GM23338 (cell line): ENCODE data around the gene SMNDC1. TPM values are rescaled to one million over a fixed set of nuclear protein-coding genes. Genes with fewer than 3 reads are reported as not detected.

ENCODE experiments used
- ATAC-seq: fragments of 200-7000 bp; cut with Tn5 transposase; 3 replicates; pipeline ENCODE4 v1.9.1; 2020
- DNase-seq: peaks from one replicate; pipeline ENCODE4 v3.0.0-alpha.2; 2015; ENCODE audit warnings: low spot score
- H2AFZ ChIP-seq: fragments of 200-600 bp; sonication (generic); 2 replicates; pipeline ENCODE4 v1.8.0; 2016; ENCODE audit warnings: antibody characterized with exemption, mild to moderate bottlenecking, moderate library complexity
- H3F3A ChIP-seq: fragments of 200-600 bp; sonication (generic); replicated peaks from 2 replicates; pipeline ENCODE4 v1.8.0; 2017; ENCODE audit warnings: antibody characterized with exemption, mixed run types, low read depth
- H3K27ac ChIP-seq: fragments of 200-600 bp; sonication (generic); 2 replicates; pipeline ENCODE4 v1.6.1; 2016; ENCODE audit warnings: low read depth
- H3K27me3 ChIP-seq: fragments of 200-600 bp; sonication (generic); 2 replicates; pipeline ENCODE4 v1.8.0; 2016; ENCODE audit warnings: mild to moderate bottlenecking, mixed run types, moderate library complexity; ENCODE audit not compliant: insufficient read depth
- H3K36me3 ChIP-seq: fragments of 200-600 bp; sonication (generic); 2 replicates; pipeline ENCODE4 v1.8.0; 2016; ENCODE audit warnings: mild to moderate bottlenecking; ENCODE audit not compliant: insufficient read depth
- H3K4me1 ChIP-seq: fragments of 200-600 bp; sonication (generic); 2 replicates; pipeline ENCODE4 v1.8.0; 2016; ENCODE audit warnings: mild to moderate bottlenecking, moderate library complexity; ENCODE audit not compliant: insufficient read depth
- H3K4me2 ChIP-seq: fragments of 200-600 bp; sonication (generic); 2 replicates; pipeline ENCODE4 v1.7.1; 2017; ENCODE audit warnings: mixed run types
- H3K4me3 ChIP-seq: fragments of 200-600 bp; sonication (generic); 2 replicates; pipeline ENCODE4 v1.6.1; 2016; ENCODE audit warnings: mixed run types
- H3K79me2 ChIP-seq: fragments of 200-600 bp; sonication (generic); replicated peaks from 2 replicates; pipeline ENCODE4 v1.8.0; 2017; ENCODE audit warnings: mild to moderate bottlenecking; ENCODE audit not compliant: insufficient read depth
- H3K9me2 ChIP-seq: fragments of 200-600 bp; sonication (generic); 2 replicates; pipeline ENCODE4 v1.8.0; 2017; ENCODE audit not compliant: insufficient read depth
- H4K20me1 ChIP-seq: fragments of 200-600 bp; sonication (generic); replicated peaks from 2 replicates; pipeline ENCODE4 v1.8.0; 2017; ENCODE audit warnings: mild to moderate bottlenecking; ENCODE audit not compliant: insufficient read depth
- H3K27ac Mint-ChIP-seq: 2 replicates; pipeline ENCODE4 v1.8.0; 2020; ENCODE audit warnings: inconsistent platforms, mild to moderate bottlenecking, moderate library complexity, mixed read lengths
- H3K27me3 Mint-ChIP-seq: 3 replicates; pipeline ENCODE4 v1.8.0; 2022; ENCODE audit warnings: low read depth, mild to moderate bottlenecking, moderate library complexity, mixed read lengths, inconsistent platforms; ENCODE audit not compliant: insufficient read depth, poor library complexity
- H3K36me3 Mint-ChIP-seq: 3 replicates; pipeline ENCODE4 v1.8.0; 2021; ENCODE audit warnings: low read depth, mild to moderate bottlenecking, inconsistent platforms, moderate library complexity, mixed read lengths
- H3K4me1 Mint-ChIP-seq: 3 replicates; pipeline ENCODE4 v1.8.0; 2020; ENCODE audit warnings: mild to moderate bottlenecking, inconsistent platforms, mixed read lengths
- H3K4me3 Mint-ChIP-seq: 3 replicates; pipeline ENCODE4 v1.8.0; 2021; ENCODE audit warnings: moderate library complexity, mild to moderate bottlenecking, inconsistent platforms, mixed read lengths
- H3K9me3 Mint-ChIP-seq: 3 replicates; pipeline ENCODE4 v1.8.0; 2020; ENCODE audit warnings: moderate library complexity, mild to moderate bottlenecking, inconsistent platforms, mixed read lengths
- CREB1 ChIP-seq: fragments of 250-450 bp; sonication (Bioruptor Pico); IDR thresholded peaks from 2 replicates; pipeline ENCODE4 v1.5.0; 2020; ENCODE audit warnings: low read depth, mild to moderate bottlenecking, moderate library complexity
- ZNF114 ChIP-seq: fragments of 250-450 bp; sonication (Bioruptor Pico); IDR thresholded peaks from 2 replicates; pipeline ENCODE4 v1.5.0; 2020; ENCODE audit warnings: mild to moderate bottlenecking, moderate library complexity
- polyA plus RNA-seq: library from polyadenylated mRNA; unstranded; fragments of >200 nt; fragmentation: Nextera tagmentation; extraction: Ambion mirVana; gene quantifications from 2 replicates; pipeline ENCODE4 v1.2.1, GENCODE V29; 2016
- total RNA-seq: library from RNA; depleted of rRNA; stranded (reverse); fragments of >200 nt; shearing (Covaris generic); gene quantifications from 2 replicates; pipeline ENCODE4 v1.2.3, GENCODE V29; 2014
- TF ChIP-seq, protein P1 (sequence below): fragments of 250-450 bp; sonication (Bioruptor Pico); IDR thresholded peaks from 2 replicates; pipeline ENCODE4 v1.5.0; 2020; ENCODE audit warnings: mild to moderate bottlenecking, moderate library complexity
- TF ChIP-seq, protein P2 (sequence below): IDR thresholded peaks from one replicate; pipeline ENCODE4 v1.6.1; 2018; ENCODE audit warnings: antibody characterized with exemption; ENCODE audit not compliant: unreplicated experiment

Gene SMNDC1
- total and polyA plus RNA-seq, 2 experiments from 2014 or later: 28.4 to 45.1 TPM

GRCh38 chr10:110241841-110242240, 62.9 kb downstream of the SMNDC1 start:
- Mint-ChIP-seq H3K9me3 (no peaks in the 10 kb centered on the region), H3K27ac (no peak overlapping the region), H3K4me1 (peaks cover 28% of the 10 kb centered on the region), H3K4me3 (no peak overlapping the region), H3K36me3 (peaks cover 6% of the 10 kb centered on the region; the same call in 2 of the 3 replicates), H3K27me3 (peaks cover 2% of the 10 kb centered on the region)
- H3K27me3 ChIP-seq: no peaks in the 10 kb centered on the region
- H3K27ac ChIP-seq: no peak overlapping the region
- no peaks in the 10 kb centered on the region for H4K20me1 ChIP-seq
- H3K79me2 ChIP-seq: no peaks in the 10 kb centered on the region
- no peak for DNase-seq
- H3F3A ChIP-seq: no peaks in the 10 kb centered on the region
- peaks cover 32% of the 10 kb centered on the region for H3K4me1 ChIP-seq
- H3K4me3 ChIP-seq: no peak overlapping the region
- no peaks in the 10 kb centered on the region for H3K9me2 ChIP-seq
- no peak overlapping the region for H2AFZ ChIP-seq
- TF ChIP-seq, protein P1, sequence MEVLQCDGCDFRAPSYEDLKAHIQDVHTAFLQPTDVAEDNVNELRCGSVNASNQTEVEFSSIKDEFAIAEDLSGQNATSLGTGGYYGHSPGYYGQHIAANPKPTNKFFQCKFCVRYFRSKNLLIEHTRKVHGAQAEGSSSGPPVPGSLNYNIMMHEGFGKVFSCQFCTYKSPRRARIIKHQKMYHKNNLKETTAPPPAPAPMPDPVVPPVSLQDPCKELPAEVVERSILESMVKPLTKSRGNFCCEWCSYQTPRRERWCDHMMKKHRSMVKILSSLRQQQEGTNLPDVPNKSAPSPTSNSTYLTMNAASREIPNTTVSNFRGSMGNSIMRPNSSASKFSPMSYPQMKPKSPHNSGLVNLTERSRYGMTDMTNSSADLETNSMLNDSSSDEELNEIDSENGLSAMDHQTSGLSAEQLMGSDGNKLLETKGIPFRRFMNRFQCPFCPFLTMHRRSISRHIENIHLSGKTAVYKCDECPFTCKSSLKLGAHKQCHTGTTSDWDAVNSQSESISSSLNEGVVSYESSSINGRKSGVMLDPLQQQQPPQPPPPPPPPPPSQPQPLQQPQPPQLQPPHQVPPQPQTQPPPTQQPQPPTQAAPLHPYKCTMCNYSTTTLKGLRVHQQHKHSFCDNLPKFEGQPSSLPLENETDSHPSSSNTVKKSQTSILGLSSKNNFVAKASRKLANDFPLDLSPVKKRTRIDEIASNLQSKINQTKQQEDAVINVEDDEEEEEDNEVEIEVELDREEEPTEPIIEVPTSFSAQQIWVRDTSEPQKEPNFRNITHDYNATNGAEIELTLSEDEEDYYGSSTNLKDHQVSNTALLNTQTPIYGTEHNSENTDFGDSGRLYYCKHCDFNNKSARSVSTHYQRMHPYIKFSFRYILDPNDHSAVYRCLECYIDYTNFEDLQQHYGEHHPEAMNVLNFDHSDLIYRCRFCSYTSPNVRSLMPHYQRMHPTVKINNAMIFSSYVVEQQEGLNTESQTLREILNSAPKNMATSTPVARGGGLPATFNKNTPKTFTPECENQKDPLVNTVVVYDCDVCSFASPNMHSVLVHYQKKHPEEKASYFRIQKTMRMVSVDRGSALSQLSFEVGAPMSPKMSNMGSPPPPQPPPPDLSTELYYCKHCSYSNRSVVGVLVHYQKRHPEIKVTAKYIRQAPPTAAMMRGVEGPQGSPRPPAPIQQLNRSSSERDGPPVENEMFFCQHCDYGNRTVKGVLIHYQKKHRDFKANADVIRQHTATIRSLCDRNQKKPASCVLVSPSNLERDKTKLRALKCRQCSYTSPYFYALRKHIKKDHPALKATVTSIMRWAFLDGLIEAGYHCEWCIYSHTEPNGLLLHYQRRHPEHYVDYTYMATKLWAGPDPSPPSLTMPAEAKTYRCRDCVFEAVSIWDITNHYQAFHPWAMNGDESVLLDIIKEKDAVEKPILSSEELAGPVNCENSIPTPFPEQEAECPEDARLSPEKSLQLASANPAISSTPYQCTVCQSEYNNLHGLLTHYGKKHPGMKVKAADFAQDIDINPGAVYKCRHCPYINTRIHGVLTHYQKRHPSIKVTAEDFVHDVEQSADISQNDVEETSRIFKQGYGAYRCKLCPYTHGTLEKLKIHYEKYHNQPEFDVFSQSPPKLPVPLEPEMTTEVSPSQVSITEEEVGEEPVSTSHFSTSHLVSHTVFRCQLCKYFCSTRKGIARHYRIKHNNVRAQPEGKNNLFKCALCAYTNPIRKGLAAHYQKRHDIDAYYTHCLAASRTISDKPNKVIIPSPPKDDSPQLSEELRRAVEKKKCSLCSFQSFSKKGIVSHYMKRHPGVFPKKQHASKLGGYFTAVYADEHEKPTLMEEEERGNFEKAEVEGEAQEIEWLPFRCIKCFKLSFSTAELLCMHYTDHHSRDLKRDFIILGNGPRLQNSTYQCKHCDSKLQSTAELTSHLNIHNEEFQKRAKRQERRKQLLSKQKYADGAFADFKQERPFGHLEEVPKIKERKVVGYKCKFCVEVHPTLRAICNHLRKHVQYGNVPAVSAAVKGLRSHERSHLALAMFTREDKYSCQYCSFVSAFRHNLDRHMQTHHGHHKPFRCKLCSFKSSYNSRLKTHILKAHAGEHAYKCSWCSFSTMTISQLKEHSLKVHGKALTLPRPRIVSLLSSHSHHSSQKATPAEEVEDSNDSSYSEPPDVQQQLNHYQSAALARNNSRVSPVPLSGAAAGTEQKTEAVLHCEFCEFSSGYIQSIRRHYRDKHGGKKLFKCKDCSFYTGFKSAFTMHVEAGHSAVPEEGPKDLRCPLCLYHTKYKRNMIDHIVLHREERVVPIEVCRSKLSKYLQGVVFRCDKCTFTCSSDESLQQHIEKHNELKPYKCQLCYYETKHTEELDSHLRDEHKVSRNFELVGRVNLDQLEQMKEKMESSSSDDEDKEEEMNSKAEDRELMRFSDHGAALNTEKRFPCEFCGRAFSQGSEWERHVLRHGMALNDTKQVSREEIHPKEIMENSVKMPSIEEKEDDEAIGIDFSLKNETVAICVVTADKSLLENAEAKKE: no peak
- TF ChIP-seq ZNF114 (CRISPR knock-in tag) (no peak), CREB1 (CRISPR knock-in tag) (no peak)
- TF ChIP-seq, protein P2, sequence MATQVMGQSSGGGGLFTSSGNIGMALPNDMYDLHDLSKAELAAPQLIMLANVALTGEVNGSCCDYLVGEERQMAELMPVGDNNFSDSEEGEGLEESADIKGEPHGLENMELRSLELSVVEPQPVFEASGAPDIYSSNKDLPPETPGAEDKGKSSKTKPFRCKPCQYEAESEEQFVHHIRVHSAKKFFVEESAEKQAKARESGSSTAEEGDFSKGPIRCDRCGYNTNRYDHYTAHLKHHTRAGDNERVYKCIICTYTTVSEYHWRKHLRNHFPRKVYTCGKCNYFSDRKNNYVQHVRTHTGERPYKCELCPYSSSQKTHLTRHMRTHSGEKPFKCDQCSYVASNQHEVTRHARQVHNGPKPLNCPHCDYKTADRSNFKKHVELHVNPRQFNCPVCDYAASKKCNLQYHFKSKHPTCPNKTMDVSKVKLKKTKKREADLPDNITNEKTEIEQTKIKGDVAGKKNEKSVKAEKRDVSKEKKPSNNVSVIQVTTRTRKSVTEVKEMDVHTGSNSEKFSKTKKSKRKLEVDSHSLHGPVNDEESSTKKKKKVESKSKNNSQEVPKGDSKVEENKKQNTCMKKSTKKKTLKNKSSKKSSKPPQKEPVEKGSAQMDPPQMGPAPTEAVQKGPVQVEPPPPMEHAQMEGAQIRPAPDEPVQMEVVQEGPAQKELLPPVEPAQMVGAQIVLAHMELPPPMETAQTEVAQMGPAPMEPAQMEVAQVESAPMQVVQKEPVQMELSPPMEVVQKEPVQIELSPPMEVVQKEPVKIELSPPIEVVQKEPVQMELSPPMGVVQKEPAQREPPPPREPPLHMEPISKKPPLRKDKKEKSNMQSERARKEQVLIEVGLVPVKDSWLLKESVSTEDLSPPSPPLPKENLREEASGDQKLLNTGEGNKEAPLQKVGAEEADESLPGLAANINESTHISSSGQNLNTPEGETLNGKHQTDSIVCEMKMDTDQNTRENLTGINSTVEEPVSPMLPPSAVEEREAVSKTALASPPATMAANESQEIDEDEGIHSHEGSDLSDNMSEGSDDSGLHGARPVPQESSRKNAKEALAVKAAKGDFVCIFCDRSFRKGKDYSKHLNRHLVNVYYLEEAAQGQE: no peak
- H3K36me3 ChIP-seq: no peaks in the 10 kb centered on the region
- no peak for ATAC-seq
- no peak overlapping the region for H3K4me2 ChIP-seq
